ENCODE measurements around the gene AASDH. TPM values are rescaled to one million over a fixed set of nuclear protein-coding genes. Genes with fewer than 3 reads are reported as not detected.

Gene AASDH
- total and polyA plus RNA-seq, 2 donors (not counting 1 experiment from before 2014, with no cell fraction given): 6.9 to 15.2 TPM

- Histone ChIP-seq H3K9me3 (ENCODE audit: control extremely low read depth in 1 of 3, control insufficient read depth in 2 of 3, insufficient read depth in 1 of 3, low read length in 2 of 3) (peaks cover 0 to 14% (median 0%) of the 10 kb centered on the region in 3 donors), H3K4me3 (ENCODE audit: control extremely low read depth in 1 of 5, extremely low read depth in 1 of 5, insufficient read depth in 1 of 5, low read depth in 2 of 5, low read length in 4 of 5) (no peak overlapping the region), H3K27ac (ENCODE audit: low read length in 2 of 2) (no peak overlapping the region), H3K79me2 (ENCODE audit: control insufficient read depth, insufficient read depth, low read length) (no peaks in the 10 kb centered on the region), H3K27me3 (replicated peaks in 1 of 4; ENCODE audit: control extremely low read depth in 1 of 4, control insufficient read depth in 3 of 4, insufficient read depth in 4 of 4, low read length in 3 of 4) (no peaks in the 10 kb centered on the region), H4K20me1 (ENCODE audit: control insufficient read depth, insufficient read depth, low read length, poor library complexity, severe bottlenecking) (no peaks in the 10 kb centered on the region), H3K36me3 (replicated peaks in 1 of 2; ENCODE audit: control extremely low read depth in 1 of 2, control insufficient read depth in 1 of 2, extremely low read depth in 1 of 2, insufficient read depth in 2 of 2, low read length in 1 of 2) (no peaks in the 10 kb centered on the region), H3K9ac (ENCODE audit: low read length) (no peak overlapping the region), H3K4me2 (replicated peaks; ENCODE audit: low read depth, low read length, poor library complexity, severe bottlenecking) (no peak overlapping the region), H3K4me1 (ENCODE audit: control insufficient read depth in 2 of 2, insufficient read depth in 2 of 2, low read length in 2 of 2) (no peaks in the 10 kb centered on the region), H2AFZ (ENCODE audit: insufficient read depth, low read depth, low read length, poor library complexity, severe bottlenecking) (no peak overlapping the region)
- Mint-ChIP-seq H3K9me3 (ENCODE audit: insufficient read depth) (no peaks in the 10 kb centered on the region), H3K4me1 (no peaks in the 10 kb centered on the region), H3K27me3 (no peaks in the 10 kb centered on the region), H3K27ac (no peak overlapping the region), H3K4me3 (no peak overlapping the region)
- ChIA-PET POLR2A (no interaction called here), CTCF (no interaction called here)
- TF ChIP-seq CTCF (IDR thresholded peaks at IDR 0.05) (no peak), EZH2 (IDR thresholded peaks at IDR 0.05; ENCODE audit: borderline replicate concordance, insufficient read depth, low read depth, low read length, poor library complexity, severe bottlenecking) (no peak)
- intact Hi-C loops (cut with micrococcal nuclease): no loop called here
- DNase-seq (no peak), ATAC-seq (ENCODE audit: low read depth) (no peak)
Observed at GRCh38 chr4:56317749-56318148, 69.5 kb downstream of the AASDH start.

- Mint-ChIP-seq H3K4me3 (no peak overlapping the region), H3K27ac (no peak overlapping the region), H3K9me3 (ENCODE audit: insufficient read depth) (no peaks in the 10 kb centered on the region), H3K4me1 (no peaks in the 10 kb centered on the region), H3K27me3 (no peaks in the 10 kb centered on the region)
- POLR2A ChIA-PET: no interaction called here
- no peaks in the 10 kb centered on the region for H4K20me1 ChIP-seq (ENCODE audit: control insufficient read depth, insufficient read depth, low read length, poor library complexity, severe bottlenecking)
- 99% methylated on average over 20 of the region's 29 CpGs for WGBS (ENCODE audit: insufficient coverage)
- intact Hi-C loops (cut with micrococcal nuclease): no loop called here
- H3K4me2 ChIP-seq (replicated peaks; ENCODE audit: low read depth, low read length, poor library complexity, severe bottlenecking): no peak overlapping the region
- CTCF ChIA-PET: no interaction called here
- no peak for TF ChIP-seq CTCF (IDR thresholded peaks at IDR 0.05)
- no peak for TF ChIP-seq EZH2 (IDR thresholded peaks at IDR 0.05; ENCODE audit: borderline replicate concordance, insufficient read depth, low read depth, low read length, poor library complexity, severe bottlenecking)
- DNase-seq (no peak), ATAC-seq (ENCODE audit: low read depth) (no peak)
- no peaks in the 10 kb centered on the region for H3K79me2 ChIP-seq (ENCODE audit: control insufficient read depth, insufficient read depth, low read length)
- H3K27ac ChIP-seq (ENCODE audit: low read length in 2 of 2): no peak overlapping the region
- H3K9me3 ChIP-seq (ENCODE audit: control extremely low read depth in 1 of 3, control insufficient read depth in 2 of 3, insufficient read depth in 1 of 3, low read length in 2 of 3): peaks cover 0 to 14% (median 0%) of the 10 kb centered on the region in 3 donors
- no peak overlapping the region for H3K4me3 ChIP-seq (ENCODE audit: control extremely low read depth in 1 of 5, extremely low read depth in 1 of 5, insufficient read depth in 1 of 5, low read depth in 2 of 5, low read length in 4 of 5)
- no peaks in the 10 kb centered on the region for H3K4me1 ChIP-seq (ENCODE audit: control insufficient read depth in 2 of 2, insufficient read depth in 2 of 2, low read length in 2 of 2)
- H3K27me3 ChIP-seq (replicated peaks in 1 of 4; ENCODE audit: control extremely low read depth in 1 of 4, control insufficient read depth in 3 of 4, insufficient read depth in 4 of 4, low read length in 3 of 4): no peaks in the 10 kb centered on the region
- no peak overlapping the region for H2AFZ ChIP-seq (ENCODE audit: insufficient read depth, low read depth, low read length, poor library complexity, severe bottlenecking)
- no peaks in the 10 kb centered on the region for H3K36me3 ChIP-seq (replicated peaks in 1 of 2; ENCODE audit: control extremely low read depth in 1 of 2, control insufficient read depth in 1 of 2, extremely low read depth in 1 of 2, insufficient read depth in 2 of 2, low read length in 1 of 2)
- no peak overlapping the region for H3K9ac ChIP-seq (ENCODE audit: low read length)
Observed at GRCh38 chr4:56316011-56316650, 71.2 kb downstream of the AASDH start.

Measured in B cell (primary cell).